HG03457 (cell line): ENCODE measurements around the gene PRKCE.

ENCODE experiments used
- ATAC-seq: cut with Tn5 transposase; IDR thresholded peaks from one replicate; pipeline ENCODE4 v1.9.1; 2021; ENCODE audit warnings: moderate number of reproducible peaks; ENCODE audit not compliant: unreplicated experiment

PRKCE gene

DNA sequence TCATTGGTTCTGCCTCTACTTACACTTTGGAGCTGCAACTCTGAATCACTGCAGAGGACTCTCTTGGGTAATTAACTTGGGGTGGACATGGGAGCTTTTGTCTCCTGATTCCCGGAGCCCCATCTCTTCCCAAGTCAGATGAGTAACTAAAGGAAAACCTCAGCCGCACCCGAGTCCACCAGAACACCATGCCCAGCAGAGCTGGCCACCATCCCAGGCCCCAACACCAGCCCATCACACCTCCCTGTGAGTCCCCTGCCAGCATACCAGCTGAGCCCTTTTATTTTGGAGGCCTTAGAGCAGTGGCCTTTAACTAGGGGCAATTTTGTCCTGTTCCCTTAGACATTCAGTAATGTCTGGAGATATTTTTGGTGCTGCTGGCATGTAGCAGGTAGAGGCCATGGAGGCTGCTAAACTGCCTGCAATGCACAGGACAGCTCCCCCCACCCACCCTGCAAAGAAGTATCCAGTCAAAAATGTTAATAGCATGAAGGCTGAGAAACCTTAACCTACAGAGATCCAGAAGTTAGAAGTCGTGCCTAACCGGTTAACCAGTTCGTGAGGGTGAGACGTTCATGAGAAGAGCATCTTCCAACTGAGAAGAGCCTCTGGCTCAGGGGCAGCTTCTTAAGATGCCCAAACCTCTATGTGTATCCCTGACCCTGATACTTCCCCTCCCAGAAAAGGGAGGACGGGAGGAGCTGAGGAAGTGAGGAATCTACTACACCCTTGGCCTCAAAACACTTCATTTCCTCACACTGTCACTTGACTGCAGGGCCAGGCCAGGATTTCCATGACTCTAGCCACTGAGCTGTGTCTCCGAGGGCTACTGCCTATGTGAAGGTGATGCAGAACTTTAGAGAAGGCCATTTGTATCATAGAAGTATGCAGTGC is 505.8 kb downstream of the PRKCE start:
- ATAC-seq: no peak

DNA sequence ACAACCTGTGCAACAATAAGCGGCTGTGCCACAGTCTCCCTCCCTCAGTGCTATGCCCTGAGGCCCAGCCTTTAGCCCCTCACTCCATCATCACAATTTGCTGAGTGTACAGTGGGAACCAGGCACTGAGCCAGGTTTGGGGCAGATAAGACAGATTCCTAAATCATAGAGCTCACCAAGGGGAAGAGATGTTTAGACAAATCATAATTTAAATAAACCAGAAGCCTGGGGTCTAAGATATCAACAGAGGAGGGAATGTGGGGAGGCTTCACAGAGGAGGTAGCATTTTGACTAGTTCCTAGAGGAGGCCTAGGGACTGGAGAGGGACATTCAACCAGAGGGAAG is 506.5 kb downstream of the PRKCE start:
- no peak for ATAC-seq

- ATAC-seq: no peak
Observed at GRCh38 chr2:46158661-46159060, 507.2 kb downstream of the PRKCE start.

DNA sequence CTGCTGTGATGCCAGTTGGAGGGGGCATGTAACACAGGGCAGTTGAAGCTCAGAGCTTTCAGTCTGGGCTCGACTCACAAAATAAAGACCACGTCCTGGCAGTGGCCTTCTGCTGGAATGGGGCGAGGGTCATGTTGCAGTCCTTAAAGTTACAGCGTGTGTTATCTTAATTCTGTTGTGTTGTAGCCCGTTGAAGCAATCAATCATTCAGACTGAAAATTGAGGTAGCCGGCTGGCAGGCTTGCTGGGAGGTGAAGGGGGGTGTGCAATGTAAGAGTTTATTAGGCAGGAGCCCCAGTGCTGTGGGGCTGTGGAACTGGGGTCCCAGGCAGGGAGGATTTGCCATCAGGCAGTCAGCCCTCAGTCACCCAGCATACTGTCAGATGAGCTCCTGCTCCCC is 508.9 kb downstream of the PRKCE start:
- no peak for ATAC-seq

- no peak for ATAC-seq
Observed at GRCh38 chr2:46161315-46161714, 509.8 kb downstream of the PRKCE start.

- no peak for ATAC-seq
Observed at GRCh38 chr2:46161911-46162310, 510.4 kb downstream of the PRKCE start.

DNA sequence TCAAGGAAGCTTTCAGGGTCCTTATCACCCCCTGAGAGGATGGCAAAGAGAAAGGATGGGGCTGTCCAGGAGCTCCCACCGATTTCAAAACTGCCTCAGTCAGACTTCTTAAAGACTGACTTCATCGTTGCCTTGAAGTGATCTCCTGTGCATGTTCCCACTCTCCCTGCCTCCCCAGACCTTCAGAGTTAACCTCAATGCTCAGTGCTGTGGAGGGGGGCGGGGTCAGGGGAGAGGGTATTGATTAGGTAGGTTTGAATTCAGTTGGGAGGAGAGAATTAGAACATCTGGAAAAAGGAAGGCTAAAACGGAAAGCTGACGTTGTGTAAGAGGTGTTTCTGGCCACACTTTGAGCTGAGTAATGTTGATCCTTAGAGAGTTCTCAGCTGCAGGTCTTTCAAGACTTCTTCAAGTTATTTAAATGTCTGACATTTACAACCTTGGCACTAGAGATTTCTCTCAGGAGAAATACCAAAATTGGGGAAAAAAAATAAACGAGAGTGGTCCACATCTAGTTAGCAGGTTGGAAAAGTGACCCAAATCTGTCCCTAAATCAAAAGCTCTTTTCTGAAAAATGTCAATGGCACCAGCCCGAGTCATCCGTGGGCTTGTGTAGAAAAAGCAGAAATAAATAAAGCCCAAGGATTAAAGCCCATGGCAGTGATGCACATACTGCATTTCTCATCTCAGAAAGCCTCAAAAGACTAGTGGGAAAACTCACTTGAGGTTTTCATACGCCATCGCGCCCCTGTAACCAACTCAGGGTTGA is 511.0 kb downstream of the PRKCE start:
- ATAC-seq: no peak

DNA sequence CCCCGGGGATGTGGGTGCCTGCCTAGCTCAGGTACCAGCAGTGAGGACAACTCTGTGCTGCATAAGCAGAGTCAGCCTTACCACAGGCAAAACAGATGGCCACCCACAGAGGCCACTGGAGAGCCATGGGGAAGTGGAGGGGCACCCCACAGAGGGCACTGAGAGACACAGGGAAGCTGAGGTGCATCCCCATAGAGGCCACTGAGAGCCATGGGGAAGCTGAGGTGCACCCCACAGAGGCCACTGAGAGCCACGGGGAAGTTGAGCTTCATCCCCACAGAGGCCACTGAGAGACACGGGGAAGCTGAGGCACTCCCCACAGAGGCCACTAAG is 511.6 kb downstream of the PRKCE start:
- no peak for ATAC-seq

GRCh38 chr2:46163804-46164528 is 512.5 kb downstream of the PRKCE start:
- ATAC-seq: no peak

DNA sequence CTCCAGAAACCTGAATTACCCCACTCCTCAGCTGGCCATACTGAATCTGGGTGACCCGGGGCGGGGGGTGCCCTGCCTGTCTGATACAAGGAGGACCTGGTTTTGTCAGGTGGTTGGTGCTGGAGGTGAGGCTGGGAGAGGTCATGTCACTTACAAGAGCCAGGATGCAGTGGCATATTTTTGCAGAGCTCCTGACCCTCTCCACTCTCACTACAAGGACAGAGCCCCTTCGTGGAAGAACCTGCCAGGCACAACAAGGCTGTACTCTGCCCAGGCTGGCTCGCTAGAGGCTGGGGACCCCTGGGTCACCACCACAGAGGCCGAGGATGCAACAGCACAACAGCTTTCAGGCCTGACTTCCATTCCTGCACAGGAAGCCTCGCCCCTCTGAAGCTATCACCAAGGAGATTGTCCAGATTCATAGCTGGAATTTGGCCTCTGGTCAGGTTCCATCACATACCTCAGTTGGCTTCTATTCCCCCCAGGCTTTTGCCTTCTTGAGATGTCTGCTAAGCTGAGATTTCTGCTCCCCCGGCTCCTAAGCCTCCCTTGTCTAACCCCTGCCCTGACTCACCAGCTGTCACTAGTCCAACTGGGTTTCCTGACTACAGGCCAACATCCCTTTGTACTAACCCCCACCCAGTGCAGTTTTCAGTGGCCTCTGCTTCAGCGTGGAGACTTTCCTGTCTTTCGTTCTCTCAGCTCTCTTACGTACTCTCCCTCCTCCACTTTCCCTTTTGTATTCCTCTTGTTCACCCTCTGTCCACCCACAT is 513.2 kb downstream of the PRKCE start:
- ATAC-seq: no peak

DNA sequence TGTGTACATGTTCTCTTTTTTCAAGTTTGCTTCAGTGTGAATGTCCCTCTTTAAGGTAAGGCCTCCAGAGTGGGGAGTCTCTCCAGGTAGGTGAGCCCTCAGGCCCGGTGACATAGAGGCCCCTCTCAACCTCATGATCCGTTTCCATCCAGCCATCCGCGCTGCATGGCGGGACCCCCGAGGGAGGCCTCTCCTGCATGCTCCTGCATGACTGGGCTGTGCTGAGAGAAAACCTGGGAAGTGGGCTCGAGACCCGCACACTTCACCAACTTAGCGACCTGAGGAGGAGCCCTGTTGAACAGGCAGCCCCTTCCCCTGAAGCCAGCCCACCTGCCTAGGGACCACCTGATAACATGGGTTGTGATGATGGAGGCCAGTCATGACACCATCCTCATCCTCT is 514.4 kb downstream of the PRKCE start:
- ATAC-seq: no peak

DNA sequence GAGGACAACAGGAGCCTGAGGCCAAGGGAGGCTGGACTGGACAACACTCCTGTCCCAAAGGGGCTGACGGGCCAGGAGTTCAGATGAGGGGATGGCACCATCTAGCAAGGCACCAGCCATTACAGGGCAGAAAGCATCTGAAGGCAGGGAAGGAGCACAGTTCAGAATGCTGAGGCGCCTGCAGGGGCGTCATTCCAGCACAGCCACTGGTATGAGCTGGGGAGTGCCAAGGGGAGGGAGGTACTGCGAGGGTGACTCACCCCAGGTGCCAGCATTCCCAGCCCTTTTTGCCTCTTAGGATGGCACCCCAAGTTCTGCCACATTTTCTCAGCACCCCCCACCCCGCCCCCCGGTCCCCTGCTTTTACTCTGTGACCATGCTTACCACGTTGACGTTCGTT is 515.9 kb downstream of the PRKCE start:
- ATAC-seq: no peak

DNA sequence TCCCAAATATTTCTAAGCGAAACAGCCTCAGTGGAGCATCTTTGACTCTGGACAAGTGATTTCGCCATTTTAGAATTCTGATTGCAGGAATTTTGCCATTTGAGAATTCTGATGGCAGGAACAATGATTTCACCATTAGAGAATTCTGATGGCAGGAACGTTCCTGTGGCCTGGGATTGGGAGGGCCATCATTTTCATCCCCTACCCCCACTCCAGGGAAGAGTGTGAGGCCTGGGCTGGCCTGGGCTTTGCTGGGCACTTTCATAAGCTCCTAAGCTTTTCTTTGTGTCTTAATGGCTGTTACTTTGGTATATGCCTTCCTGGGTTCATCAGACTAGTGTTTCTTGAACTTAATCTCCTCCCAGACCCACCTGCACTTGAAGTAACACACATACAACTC is 516.4 kb downstream of the PRKCE start:
- ATAC-seq: no peak

DNA sequence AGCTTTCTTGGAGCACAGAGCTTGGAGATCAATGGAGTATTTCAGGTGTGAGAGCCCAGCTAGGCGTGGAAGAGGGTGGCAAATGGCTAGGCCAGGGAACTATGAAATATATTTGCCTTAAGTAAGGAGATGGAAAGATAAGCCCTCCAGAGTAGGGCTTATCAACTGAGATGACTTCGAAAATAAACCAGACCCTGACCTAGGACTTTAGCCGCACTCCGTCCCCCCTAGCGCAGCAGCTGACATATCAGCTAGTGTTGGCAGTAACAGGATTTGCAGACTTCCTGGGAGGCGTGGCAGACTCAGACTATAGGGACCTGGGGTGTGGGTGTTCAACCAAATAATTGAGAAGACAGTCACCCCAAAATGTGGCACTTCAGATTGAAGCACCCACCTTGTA is 518.0 kb downstream of the PRKCE start:
- ATAC-seq: no peak

- no peak for ATAC-seq
Observed at GRCh38 chr2:46170026-46170425, 518.6 kb downstream of the PRKCE start.

- no peak for ATAC-seq
Observed at GRCh38 chr2:46170611-46171350, 519.3 kb downstream of the PRKCE start.

GRCh38 chr2:46171411-46171953 is 520.0 kb downstream of the PRKCE start:
- no peak for ATAC-seq

DNA sequence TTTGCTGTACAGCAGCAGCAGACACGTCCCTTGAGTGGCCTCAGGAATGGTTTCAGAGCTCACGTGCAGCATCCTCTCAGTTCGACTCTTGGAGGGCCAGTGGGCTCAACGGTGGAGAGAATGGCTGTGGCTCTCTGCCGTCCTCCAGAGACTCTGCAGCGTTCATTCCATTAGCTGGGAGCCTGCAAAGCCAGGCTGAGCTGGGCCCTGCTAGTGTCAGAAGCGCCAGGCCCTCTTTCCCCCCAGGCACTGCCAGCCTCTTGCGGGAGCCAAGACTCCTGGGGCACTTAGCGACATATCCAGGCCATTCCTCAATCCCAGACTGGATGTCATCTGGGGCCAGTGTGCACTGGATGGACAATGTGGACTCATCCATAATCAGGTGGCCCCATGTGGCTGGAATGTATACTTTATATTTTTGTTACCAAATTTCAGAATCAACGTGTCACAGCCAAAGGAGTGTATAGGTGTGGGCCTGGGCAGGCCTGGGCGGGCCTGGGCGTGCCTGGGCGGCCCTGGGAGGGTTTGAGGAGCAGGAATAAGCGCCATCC is 520.6 kb downstream of the PRKCE start:
- ATAC-seq: no peak

- no peak for ATAC-seq
Observed at GRCh38 chr2:46173030-46173429, 521.6 kb downstream of the PRKCE start.
